ENCODE data around the gene LPGAT1.

LPGAT1 gene

GRCh38 chr1:211742272-211742671 lies 88.3 kb downstream of the LPGAT1 start:
- TF ChIP-seq SIN3A (IDR thresholded peaks at IDR 0.05; ENCODE audit: borderline replicate concordance, insufficient read depth, low read length) (no peak), TAF1 (IDR thresholded peaks at IDR 0.05; ENCODE audit: borderline replicate concordance, insufficient read depth, low read length) (no peak), POLR2AphosphoS5 (IDR thresholded peaks at IDR 0.05; ENCODE audit: low read depth, low read length) (no peak), REST (IDR thresholded peaks at IDR 0.05; ENCODE audit: insufficient read depth in 1 of 2, low read depth in 2 of 2, low read length in 2 of 2) (no peak), FOXP2 (optimal IDR thresholded peaks at IDR 0.05; ENCODE audit: borderline replicate concordance, extremely low read depth, extremely low read length, insufficient read depth) (no peak)

GRCh38 chr1:211741788-211742187 lies 88.8 kb downstream of the LPGAT1 start:
- no peak for TF ChIP-seq TAF1 (IDR thresholded peaks at IDR 0.05; ENCODE audit: borderline replicate concordance, insufficient read depth, low read length)
- TF ChIP-seq REST (IDR thresholded peaks at IDR 0.05; ENCODE audit: insufficient read depth in 1 of 2, low read depth in 2 of 2, low read length in 2 of 2), result no peak
- TF ChIP-seq SIN3A (IDR thresholded peaks at IDR 0.05; ENCODE audit: borderline replicate concordance, insufficient read depth, low read length), result no peak
- no peak for TF ChIP-seq POLR2AphosphoS5 (IDR thresholded peaks at IDR 0.05; ENCODE audit: low read depth, low read length)
- TF ChIP-seq FOXP2 (optimal IDR thresholded peaks at IDR 0.05; ENCODE audit: borderline replicate concordance, extremely low read depth, extremely low read length, insufficient read depth), result no peak

GRCh38 chr1:211741116-211741515 lies 89.4 kb downstream of the LPGAT1 start:
- TF ChIP-seq POLR2AphosphoS5 (IDR thresholded peaks at IDR 0.05; ENCODE audit: low read depth, low read length) (no peak), FOXP2 (optimal IDR thresholded peaks at IDR 0.05; ENCODE audit: borderline replicate concordance, extremely low read depth, extremely low read length, insufficient read depth) (no peak), REST (IDR thresholded peaks at IDR 0.05; ENCODE audit: insufficient read depth in 1 of 2, low read depth in 2 of 2, low read length in 2 of 2) (no peak), TAF1 (IDR thresholded peaks at IDR 0.05; ENCODE audit: borderline replicate concordance, insufficient read depth, low read length) (no peak), SIN3A (IDR thresholded peaks at IDR 0.05; ENCODE audit: borderline replicate concordance, insufficient read depth, low read length) (no peak)

GRCh38 chr1:211739671-211740411 lies 90.7 kb downstream of the LPGAT1 start:
- TF ChIP-seq SIN3A (IDR thresholded peaks at IDR 0.05; ENCODE audit: borderline replicate concordance, insufficient read depth, low read length), result no peak
- TF ChIP-seq FOXP2 (optimal IDR thresholded peaks at IDR 0.05; ENCODE audit: borderline replicate concordance, extremely low read depth, extremely low read length, insufficient read depth), result no peak
- no peak for TF ChIP-seq REST (IDR thresholded peaks at IDR 0.05; ENCODE audit: insufficient read depth in 1 of 2, low read depth in 2 of 2, low read length in 2 of 2)
- TF ChIP-seq POLR2AphosphoS5 (IDR thresholded peaks at IDR 0.05; ENCODE audit: low read depth, low read length), result no peak
- TF ChIP-seq TAF1 (IDR thresholded peaks at IDR 0.05; ENCODE audit: borderline replicate concordance, insufficient read depth, low read length), result no peak
